Fibroblast of lung (primary cell): ENCODE measurements around the gene EEIG2.

Source experiments
- CTCF ChIP-seq, 2 donors: IDR thresholded peaks in 1 of 2; conservative IDR thresholded peaks in 1 of 2; 1 replicate in 1 of 2; 2 replicates in 1 of 2; pipeline ENCODE4 v1.5.1; 2011 to 2012; ENCODE audit warnings: low read length in 2 of 2, control low read depth in 1 of 2, inconsistent platforms in 1 of 2, low read depth in 1 of 2, mild to moderate bottlenecking in 1 of 2
- EZH2 ChIP-seq: IDR thresholded peaks from 2 replicates; pipeline ENCODE4 v1.5.1; 2012; ENCODE audit warnings: low read length, control low read depth, mild to moderate bottlenecking; ENCODE audit errors: missing control alignments

GRCh38 chr1:108573183-108573582 lies 13.3 kb downstream of the EEIG2 start:
- TF ChIP-seq CTCF (conservative IDR thresholded peaks at IDR 0.05 in 1 of 2, IDR thresholded peaks at IDR 0.05 in 1 of 2; ENCODE audit: low read depth in 1 of 2, low read length in 2 of 2) = no peak
- TF ChIP-seq EZH2 = no peak
